PC-9 (cell line): Measurements from ENCODE around the gene HKDC1. TPM values are rescaled to one million over a fixed set of nuclear protein-coding genes. Genes with fewer than 3 reads are reported as not detected.

Experiments
- BruUV-seq: library from RNA; stranded (reverse); fragments of 400-500 nt; replicated peaks from 2 replicates; lab custom pipeline; 2021; lab: Mats Ljungman, UMichigan
- CTCF ChIA-PET: fragments of 300-600 bp; sonication (Branson Sonifier 250); formaldehyde crosslinking; loops from one replicate; lab custom pipeline; 2022; ENCODE audit warnings: antibody characterized with exemption; lab: Charles Lee
- POLR2A ChIA-PET: fragments of 300-600 bp; sonication (Branson Sonifier 250); formaldehyde crosslinking; loops from one replicate; lab custom pipeline; 2022; ENCODE audit warnings: antibody characterized with exemption; ENCODE audit not compliant: unreplicated experiment; lab: Charles Lee
- DNase-seq, 2 experiments: peaks; one replicate each; pipeline versions ENCODE4 v3.0.0 to v3.0.0-alpha.2; 2015 to 2022; ENCODE audit warnings: mixed read lengths in 1 of 2
- H2AFZ ChIP-seq: fragments of 200-600 bp; sonication (generic); 2 replicates; pipeline ENCODE4 v1.8.1; 2017; ENCODE audit warnings: antibody characterized with exemption
- H3F3A ChIP-seq: fragments of 200-600 bp; sonication (generic); 2 replicates; pipeline ENCODE4 v1.8.1; 2017; ENCODE audit warnings: antibody characterized with exemption, mild to moderate bottlenecking, low read depth; ENCODE audit not compliant: insufficient read depth
- H3K27ac ChIP-seq: fragments of 200-600 bp; sonication (generic); 2 replicates; pipeline ENCODE4 v1.6.1; 2016; ENCODE audit warnings: mixed run types
- H3K27me3 ChIP-seq: fragments of 200-600 bp; sonication (generic); 2 replicates; pipeline ENCODE4 v1.6.1; 2016; ENCODE audit warnings: low read depth, mixed run types; ENCODE audit not compliant: insufficient read depth
- H3K36me3 ChIP-seq: fragments of 200-600 bp; sonication (generic); 2 replicates; pipeline ENCODE4 v1.6.1; 2016; ENCODE audit warnings: low read depth, mixed run types
- H3K4me1 ChIP-seq: fragments of 200-600 bp; sonication (generic); replicated peaks from 2 replicates; pipeline ENCODE4 v1.6.1; 2016; ENCODE audit warnings: mixed run types; ENCODE audit not compliant: insufficient read depth
- H3K4me2 ChIP-seq: fragments of 200-600 bp; sonication (generic); 2 replicates; pipeline ENCODE4 v1.6.1; 2017; ENCODE audit warnings: mixed run types
- H3K4me3 ChIP-seq: fragments of 200-600 bp; sonication (generic); 2 replicates; pipeline ENCODE4 v1.6.1; 2016; ENCODE audit warnings: mixed run types
- H3K79me2 ChIP-seq: fragments of 200-600 bp; sonication (generic); 2 replicates; pipeline ENCODE4 v1.6.1; 2017; ENCODE audit warnings: low read depth, mixed run types
- H3K9me2 ChIP-seq: fragments of 200-600 bp; sonication (generic); 2 replicates; pipeline ENCODE4 v1.8.1; 2017; ENCODE audit warnings: mild to moderate bottlenecking; ENCODE audit not compliant: insufficient read depth
- H3K9me3 ChIP-seq: fragments of 200-600 bp; sonication (generic); 2 replicates; pipeline ENCODE4 v1.8.1; 2016; ENCODE audit warnings: low read depth; ENCODE audit not compliant: insufficient read depth
- H4K20me1 ChIP-seq: fragments of 200-600 bp; sonication (generic); 2 replicates; pipeline ENCODE4 v1.8.1; 2017; ENCODE audit not compliant: insufficient read depth
- CTCF ChIP-seq: fragments of 200-600 bp; sonication (generic); conservative IDR thresholded peaks from 2 replicates; pipeline ENCODE4 v1.6.1; 2017; ENCODE audit warnings: mixed run types, antibody characterized with exemption, mild to moderate bottlenecking, moderate library complexity
- EZH2 ChIP-seq: fragments of 200-600 bp; sonication (generic); IDR thresholded peaks from 2 replicates; pipeline ENCODE4 v1.8.0; 2017; ENCODE audit warnings: antibody characterized with exemption, low read depth
- intact Hi-C: fragments of 100-400 bp; cut with micrococcal nuclease; formaldehyde crosslinking; loops from one replicate; pipeline ENCODE4 v1.10.0; 2022; ENCODE audit not compliant: unreplicated experiment
- total RNA-seq: library from RNA; stranded (reverse); gene quantifications from 2 replicates; pipeline ENCODE4 v1.2.3, GENCODE V29; 2021

HKDC1 gene
- total RNA-seq, 1 experiment from 2014 or later = 173 TPM

GRCh38 chr10:69242040-69242851 lies 22.1 kb downstream of the HKDC1 start:
- CTCF ChIA-PET = no interaction called here

GRCh38 chr10:69242852-69243212 lies 22.7 kb downstream of the HKDC1 start:
- Histone ChIP-seq H3K4me3 (no peak overlapping the region), H3K36me3 (peaks cover 67% of the 10 kb centered on the region), H3K4me2 (no peak overlapping the region), H3K27ac (no peak overlapping the region), H3F3A (peaks cover 42% of the 10 kb centered on the region; the same call in 1 of the 2 replicates), H3K79me2 (peaks cover 35% of the 10 kb centered on the region), H3K4me1 (0 out of 2 replicates have a peak, but pooled peaks cover 2% of the 10 kb centered on the region), H4K20me1 (peaks cover 57% of the 10 kb centered on the region), H3K9me2 (no peaks in the 10 kb centered on the region), H3K9me3 (no peaks in the 10 kb centered on the region), H2AFZ (no peak overlapping the region), H3K27me3 (no peaks in the 10 kb centered on the region)
- no TSS peak for BruUV-seq
- POLR2A ChIA-PET = interaction anchor here (0.6 to 0.7 kb wide), 2 partner anchors 75 to 121 kb away, joined by 3 read pairs; no protein-coding TSS in a partner anchor
- DNase-seq = no peak
- CTCF ChIA-PET = no interaction called here
- intact Hi-C loops = no loop called here
- TF ChIP-seq EZH2 (no peak), CTCF (no peak)

More at GRCh38 chr10:69242040-69242851, 22.1 kb downstream of the HKDC1 start:
- intact Hi-C loops = no loop called here
- H3K36me3 ChIP-seq = peaks cover 63% of the 10 kb centered on the region
- H3K27me3 ChIP-seq = no peaks in the 10 kb centered on the region
- H3F3A ChIP-seq = peaks cover 42% of the 10 kb centered on the region; the same call in 1 of the 2 replicates
- no TSS peak for BruUV-seq
- no peak overlapping the region for H3K4me2 ChIP-seq
- H3K4me1 ChIP-seq = 0 out of 2 replicates have a peak, but pooled peaks cover 3% of the 10 kb centered on the region
- H3K9me2 ChIP-seq = no peaks in the 10 kb centered on the region
- no peak overlapping the region for H3K27ac ChIP-seq
- no peaks in the 10 kb centered on the region for H3K9me3 ChIP-seq
- TF ChIP-seq EZH2 (no peak), CTCF (no peak)
- peaks cover 55% of the 10 kb centered on the region for H4K20me1 ChIP-seq
- no peak for DNase-seq
- POLR2A ChIA-PET = interaction anchor here (0.6 to 0.7 kb wide), 2 partner anchors 75 to 120 kb away, joined by 3 read pairs; no protein-coding TSS in a partner anchor
- H3K4me3 ChIP-seq = no peak overlapping the region
- peaks cover 40% of the 10 kb centered on the region for H3K79me2 ChIP-seq
- H2AFZ ChIP-seq = no peak overlapping the region

- Histone ChIP-seq H4K20me1 (peaks cover 50% of the 10 kb centered on the region), H3K36me3 (peaks cover 74% of the 10 kb centered on the region), H3K9me3 (no peaks in the 10 kb centered on the region), H3K9me2 (no peaks in the 10 kb centered on the region), H3F3A (peaks cover 48% of the 10 kb centered on the region), H3K79me2 (peaks cover 28% of the 10 kb centered on the region), H3K4me3 (no peak overlapping the region), H3K4me1 (no peaks in the 10 kb centered on the region), H3K27me3 (no peaks in the 10 kb centered on the region), H3K27ac (no peak overlapping the region), H2AFZ (no peak overlapping the region), H3K4me2 (no peak overlapping the region)
- intact Hi-C loops = no loop called here
- BruUV-seq = no TSS peak
- DNase-seq = no peak
- ChIA-PET CTCF (no interaction called here), POLR2A (interaction anchor here (0.7 kb wide), 1 partner anchor 163 kb away, joined by 3 read pairs; no protein-coding TSS in a partner anchor)
- TF ChIP-seq EZH2 (no peak), CTCF (no peak)
Measured at GRCh38 chr10:69243817-69244216, 23.7 kb downstream of the HKDC1 start.
